GM12878 (cell line): ENCODE measurements around the gene CACYBP. TPM values are rescaled to one million over a fixed set of nuclear protein-coding genes. Genes with fewer than 3 reads are reported as not detected.

Experiments used
- ATAC-seq: fragments of 200-7000 bp; cut with Tn5 transposase; 3 replicates; pipeline ENCODE4 v1.9.1; 2020; ENCODE audit warnings: mild to moderate bottlenecking, moderate library complexity
- BruUV-seq: library from RNA; stranded (reverse); fragments of 400-500 nt; replicated peaks from 2 replicates; lab custom pipeline; 2021; lab: Mats Ljungman, UMichigan
- CTCF ChIA-PET: fragments of 300-600 bp; sonication (Branson Sonifier 250); formaldehyde crosslinking; extraction: SDS; loops from one replicate; lab custom pipeline; 2021; ENCODE audit warnings: inconsistent platforms; lab: Yijun Ruan, JAX
- POLR2A ChIA-PET: fragments of 350-600 bp; formaldehyde crosslinking; extraction: SDS; loops from one replicate; lab custom pipeline; 2021; ENCODE audit warnings: inconsistent platforms; lab: Charles Lee
- RAD21 ChIA-PET: fragments of 300-600 bp; sonication (Branson Sonifier 250); formaldehyde crosslinking; loops from one replicate; lab custom pipeline; 2023; ENCODE audit warnings: antibody characterized with exemption; ENCODE audit not compliant: unreplicated experiment; lab: Charles Lee
- SMC1A ChIA-PET: fragments of 300-600 bp; sonication (Branson Sonifier 250); formaldehyde crosslinking; loops from one replicate; lab custom pipeline; 2023; ENCODE audit not compliant: unreplicated experiment, uncharacterized antibody; lab: Charles Lee
- DNase-seq: peaks from one replicate; pipeline ENCODE4 v3.0.0-alpha.2; 2011; ENCODE audit warnings: low read depth, low spot score
- FAIRE-seq: peaks from 3 replicates; lab custom pipeline; 2011; peaks lifted over from hg19 to GRCh38; lab: Jason Lieb, UNC
- H2AFZ ChIP-seq: 2 replicates; pipeline ENCODE4 v1.6.0; 2011; ENCODE audit warnings: low read depth, low read length, control low read depth; ENCODE audit not compliant: control insufficient read depth
- H3K27ac ChIP-seq: 2 replicates; pipeline ENCODE4 v1.5.1; 2011; ENCODE audit warnings: control low read depth; ENCODE audit not compliant: control insufficient read depth, insufficient read depth
- H3K27me3 ChIP-seq, 2 experiments: replicated peaks in 1 of 2; 2 replicates each; pipeline versions ENCODE4 v1.6.0 to v1.6.1; 2011; ENCODE audit warnings: low read length in 1 of 2; ENCODE audit not compliant: control insufficient read depth in 2 of 2, insufficient read depth in 2 of 2
- H3K36me3 ChIP-seq, 2 experiments: 2 replicates each; pipeline ENCODE4 v1.5.1; 2011; ENCODE audit warnings: low read length in 1 of 2; ENCODE audit not compliant: control insufficient read depth in 2 of 2, insufficient read depth in 2 of 2
- H3K4me1 ChIP-seq: 2 replicates; pipeline ENCODE4 v1.6.1; 2011; ENCODE audit warnings: mild to moderate bottlenecking, low read length, moderate library complexity, mixed read lengths; ENCODE audit not compliant: control insufficient read depth, insufficient read depth
- H3K4me2 ChIP-seq: 2 replicates; pipeline ENCODE4 v1.6.0; 2011; ENCODE audit warnings: control low read depth; ENCODE audit not compliant: control insufficient read depth, insufficient read depth
- H3K4me3 ChIP-seq: fragments of 200-600 bp; sonication (generic); 2 replicates; pipeline ENCODE4 v1.5.1; 2016
- H3K79me2 ChIP-seq: 2 replicates; pipeline ENCODE4 v1.6.0; 2011; ENCODE audit warnings: low read length; ENCODE audit not compliant: control insufficient read depth, insufficient read depth
- H3K9ac ChIP-seq: 2 replicates; pipeline ENCODE4 v1.8.0; 2011; ENCODE audit warnings: low read length, control low read depth, mixed read lengths; ENCODE audit not compliant: control insufficient read depth, insufficient read depth
- H3K9me3 ChIP-seq: replicated peaks from 3 replicates; pipeline ENCODE4 v1.5.1; 2011; ENCODE audit warnings: mild to moderate bottlenecking, low read length; ENCODE audit not compliant: control insufficient read depth, insufficient read depth
- H4K20me1 ChIP-seq: 2 replicates; pipeline ENCODE4 v1.6.0; 2011; ENCODE audit not compliant: control insufficient read depth, insufficient read depth
- EED ChIP-seq: sonication (generic); IDR thresholded peaks from 2 replicates; pipeline ENCODE4 v1.6.1; 2016; ENCODE audit warnings: antibody characterized with exemption, low read depth
- EP300 ChIP-seq, 2 experiments: fragments of 150-350 bp in 1 of 2; IDR thresholded peaks; 2 replicates each; pipeline ENCODE4 v1.6.1; 2011 to 2012; ENCODE audit warnings: low read depth in 2 of 2, low read length in 2 of 2, borderline replicate concordance in 1 of 2, improper control_type of control experiment in 1 of 2, inconsistent platforms in 1 of 2; ENCODE audit not compliant: control insufficient read depth in 1 of 2
- IKZF1 ChIP-seq: fragments of 450-650 bp; conservative IDR thresholded peaks from 2 replicates; pipeline ENCODE4 v1.6.1; 2017; ENCODE audit warnings: antibody characterized with exemption, mild to moderate bottlenecking
- IKZF2 ChIP-seq, 2 experiments: fragments of 450-650 bp; IDR thresholded peaks; 2 replicates each; pipeline ENCODE4 v1.6.1; 2017; ENCODE audit warnings: mild to moderate bottlenecking in 2 of 2, moderate library complexity in 2 of 2
- MEF2A ChIP-seq: IDR thresholded peaks from 2 replicates; pipeline ENCODE4 v1.6.1; 2011; ENCODE audit warnings: low read depth, mild to moderate bottlenecking, low read length, moderate library complexity; ENCODE audit not compliant: insufficient read depth
- MEF2B ChIP-seq: fragments of 450-650 bp; IDR thresholded peaks from 2 replicates; pipeline ENCODE4 v1.6.1; 2018; ENCODE audit warnings: mild to moderate bottlenecking, moderate library complexity; ENCODE audit not compliant: partially characterized antibody, poor library complexity, severe bottlenecking
- NFIC ChIP-seq: IDR thresholded peaks from 2 replicates; pipeline ENCODE4 v1.6.1; 2012; ENCODE audit warnings: low read depth, mild to moderate bottlenecking, inconsistent platforms, low read length, moderate library complexity
- NR2C2 ChIP-seq: IDR thresholded peaks from 2 replicates; pipeline ENCODE4 v1.6.1; 2011; ENCODE audit warnings: borderline replicate concordance, low read depth; ENCODE audit not compliant: control insufficient read depth, insufficient read length
- PBX3 ChIP-seq: IDR thresholded peaks from 2 replicates; pipeline ENCODE4 v1.6.1; 2011; ENCODE audit warnings: mild to moderate bottlenecking, low read depth, low read length, moderate library complexity; ENCODE audit not compliant: insufficient replicate concordance
- RAD21 ChIP-seq: IDR thresholded peaks from 2 replicates; pipeline ENCODE4 v1.6.1; 2011; ENCODE audit warnings: mild to moderate bottlenecking, low read depth, low read length, moderate library complexity; ENCODE audit not compliant: insufficient read depth
- RELB ChIP-seq: fragments of 450-650 bp; IDR thresholded peaks from 2 replicates; pipeline ENCODE4 v1.6.1; 2017; ENCODE audit warnings: low read depth, mild to moderate bottlenecking, moderate library complexity
- RUNX3 ChIP-seq: IDR thresholded peaks from 2 replicates; pipeline ENCODE4 v1.6.1; 2012; ENCODE audit warnings: low read length, inconsistent platforms
- SMAD1 ChIP-seq: fragments of 450-650 bp; IDR thresholded peaks from 2 replicates; pipeline ENCODE4 v1.6.1; 2018; ENCODE audit warnings: mild to moderate bottlenecking, low read depth; ENCODE audit not compliant: partially characterized antibody
- SP1 ChIP-seq: IDR thresholded peaks from one replicate; pipeline ENCODE4 v1.6.1; 2011; ENCODE audit warnings: low read depth, low read length
- YBX1 ChIP-seq: fragments of 450-650 bp; IDR thresholded peaks from 2 replicates; pipeline ENCODE4 v1.6.1; 2016; ENCODE audit warnings: antibody characterized with exemption
- ZSCAN29 ChIP-seq: fragments of 450-650 bp; IDR thresholded peaks from 2 replicates; pipeline ENCODE4 v1.6.1; 2017; ENCODE audit warnings: mild to moderate bottlenecking, moderate library complexity
- WGBS: methylation state at CpG from one replicate; pipeline ENCODE4 v1.1.6; 2016; ENCODE audit warnings: low lambda C conversion rate; ENCODE audit not compliant: insufficient replicate concordance, insufficient coverage; ENCODE audit errors: missing lambda C conversion rate; 5-methylcytosine and 5-hydroxymethylcytosine counted together
- in situ Hi-C: fragments of 300-500 bp; cut with MboI; formaldehyde crosslinking; loops from 9 replicates; pipeline ENCODE4 v1.14.3; 2018; ENCODE audit warnings: mixed read lengths
- intact Hi-C: fragments of 100-400 bp; cut with micrococcal nuclease; formaldehyde crosslinking; loops from one replicate; pipeline ENCODE4 v1.14.2; 2022; ENCODE audit not compliant: unreplicated experiment
- polyA plus RNA-seq, 11 experiments: library from polyadenylated mRNA; depleted of rRNA in 4 of 11; unstranded in 6 of 11; stranded (reverse) in 5 of 11; fragments of >200 nt; fragmentation: Nextera tagmentation in 4 of 11; fragmentation: Illumina TruSeq in 1 of 11; extraction: Ambion mirVana in 4 of 11; extraction: Trizol in 1 of 11; gene quantifications; 1 replicate in 1 of 11; 2 replicates in 10 of 11; pipeline versions ENCODE4 v1.2.1 to v1.2.3, GENCODE V29; 2011 to 2016; ENCODE audit warnings: inconsistent platforms in 2 of 11, missing spikeins in 2 of 11, low read depth in 1 of 11
- total RNA-seq, 4 experiments: library from RNA; depleted of rRNA in 3 of 4; stranded (reverse); fragments of >200 nt in 3 of 4; fragmentation: Illumina TruSeq in 1 of 4; extraction: Trizol in 1 of 4; gene quantifications; 2 replicates each; pipeline versions ENCODE4 v1.2.1 to v1.2.3, GENCODE V29; 2013 to 2021

The CACYBP gene
- total and polyA plus RNA-seq, 10 of the 15 experiments (the other 5 are each of a cell fraction or from before 2014, with no cell fraction given): 77.7 to 488 (median 218) TPM

- WGBS: 25% methylated on average over 3 of the region's 3 CpGs
- Histone ChIP-seq H3K9me3 (no peaks in the 10 kb centered on the region), H3K9ac (no peak overlapping the region), H3K27ac (peak overlapping the region; percentile 40), H3K27me3 (no peaks in the 10 kb centered on the region), H2AFZ (no peak overlapping the region), H4K20me1 (no peaks in the 10 kb centered on the region), H3K4me2 (peak overlapping the region; percentile 53), H3K79me2 (no peaks in the 10 kb centered on the region)
- BruUV-seq: no TSS peak
- in situ Hi-C loops: no loop called here
- peak; percentile 51 for ATAC-seq
- SMC1A ChIA-PET: interaction anchor here (0.9 to 3.5 kb wide), 16 partner anchors 9 to 155 kb away, joined by 3 to 81 read pairs (median 12); partner anchors contain the start of gene CACYBP
- TF ChIP-seq ZSCAN29 (no peak), RELB (no peak; the same call in 1 of the 2 replicates), EP300 (IDR thresholded peaks at IDR 0.05; ENCODE audit: borderline replicate concordance in 1 of 2, control insufficient read depth in 1 of 2, low read depth in 2 of 2, low read length in 2 of 2) (no peak), IKZF1 (peak; percentile 39), MEF2A (peak; percentile 59; the same call in 1 of the 2 replicates), IKZF2 (IDR thresholded peaks at IDR 0.05) (peak in 1 of 2 experiments; percentile 37; a peak in 2 of 4 replicates), SP1 (no peak), RAD21 (no peak), SMAD1 (peak; percentile 73), NR2C2 (no peak), PBX3 (no peak), EED (peak; percentile 53; the same call in 1 of the 2 replicates), NFIC (peak; percentile 36; the same call in 1 of the 2 replicates), YBX1 (no peak), MEF2B (peak; percentile 67), RUNX3 (peak; percentile 35; the same call in 1 of the 2 replicates)
- TF ChIP-seq, all 136 proteins: peak for 8
- POLR2A ChIA-PET: interaction anchor here (1.1 to 3.5 kb wide), 6 partner anchors 10 to 46 kb away, joined by 5 to 74 read pairs (median 6); no protein-coding TSS in a partner anchor
- Histone ChIP-seq H3K36me3 (peaks cover 0 to 6% of the 10 kb centered on the region in 2 experiments; a peak in 1 of 4 replicates), H3K4me3 (no peak overlapping the region), H3K4me1 (peaks cover 25% of the 10 kb centered on the region)
- DNase-seq (no peak), FAIRE-seq (no peak)
- RAD21 ChIA-PET: interaction anchor here (0.7 to 5.0 kb wide), 15 partner anchors 7 to 80 kb away, joined by 3 to 59 read pairs (median 9); partner anchors contain the start of gene CACYBP
- CTCF ChIA-PET: interaction anchor here (1.1 to 2.3 kb wide), 7 partner anchors 9 to 139 kb away, joined by 4 to 16 read pairs (median 6); no protein-coding TSS in a partner anchor
- intact Hi-C loops: loop anchor here (2.0 kb wide), 1 partner anchor 14 kb away; no protein-coding TSS in a partner anchor
Observed at GRCh38 chr1:174954671-174955669, 44.8 kb upstream of the CACYBP start.
